ENCODE measurements around the gene DENND11.

DNA sequence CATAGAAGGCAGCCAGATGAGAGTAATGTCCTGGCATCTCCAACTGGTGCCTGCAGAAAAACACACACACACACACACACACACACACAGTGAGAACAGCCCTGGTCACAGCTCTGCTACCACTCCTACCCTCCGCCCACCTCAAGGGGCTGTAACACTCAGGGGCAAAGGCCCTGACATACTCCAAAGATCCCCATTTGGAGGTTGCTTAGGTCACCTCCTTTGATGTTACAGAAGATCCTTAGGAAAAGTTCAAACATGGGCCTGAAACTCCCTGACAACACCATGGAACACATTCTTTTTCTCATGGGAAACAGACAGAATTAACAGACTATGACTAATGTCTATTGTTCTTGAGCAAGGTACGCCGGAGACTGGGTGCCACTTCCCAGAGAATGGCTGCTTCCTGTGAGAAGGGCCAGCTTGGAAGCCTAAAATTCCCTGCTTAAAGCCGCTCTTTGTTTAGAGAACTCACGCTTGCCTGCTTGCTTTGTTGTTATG lies 27.7 kb downstream of the DENND11 start:
- TF ChIP-seq, protein P1, sequence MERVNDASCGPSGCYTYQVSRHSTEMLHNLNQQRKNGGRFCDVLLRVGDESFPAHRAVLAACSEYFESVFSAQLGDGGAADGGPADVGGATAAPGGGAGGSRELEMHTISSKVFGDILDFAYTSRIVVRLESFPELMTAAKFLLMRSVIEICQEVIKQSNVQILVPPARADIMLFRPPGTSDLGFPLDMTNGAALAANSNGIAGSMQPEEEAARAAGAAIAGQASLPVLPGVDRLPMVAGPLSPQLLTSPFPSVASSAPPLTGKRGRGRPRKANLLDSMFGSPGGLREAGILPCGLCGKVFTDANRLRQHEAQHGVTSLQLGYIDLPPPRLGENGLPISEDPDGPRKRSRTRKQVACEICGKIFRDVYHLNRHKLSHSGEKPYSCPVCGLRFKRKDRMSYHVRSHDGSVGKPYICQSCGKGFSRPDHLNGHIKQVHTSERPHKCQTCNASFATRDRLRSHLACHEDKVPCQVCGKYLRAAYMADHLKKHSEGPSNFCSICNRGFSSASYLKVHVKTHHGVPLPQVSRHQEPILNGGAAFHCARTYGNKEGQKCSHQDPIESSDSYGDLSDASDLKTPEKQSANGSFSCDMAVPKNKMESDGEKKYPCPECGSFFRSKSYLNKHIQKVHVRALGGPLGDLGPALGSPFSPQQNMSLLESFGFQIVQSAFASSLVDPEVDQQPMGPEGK (CRISPR knock-in tag; IDR thresholded peaks at IDR 0.05; ENCODE audit: borderline replicate concordance), result no peak
- TF ChIP-seq ISL1 (CRISPR knock-in tag; IDR thresholded peaks at IDR 0.05), result no peak
